GM12891 (cell line): ENCODE measurements around the gene CDC20B.

ENCODE experiments used
- PAX5 ChIP-seq: IDR thresholded peaks from 2 replicates; pipeline ENCODE4 v1.6.1; 2011; ENCODE audit warnings: low read length, moderate library complexity, mild to moderate bottlenecking; ENCODE audit not compliant: insufficient read depth, severe bottlenecking
- POLR2A ChIP-seq: IDR thresholded peaks from 2 replicates; pipeline ENCODE4 v1.6.1; 2011; ENCODE audit warnings: low read depth, low read length, control low read depth
- POLR2AphosphoS5 ChIP-seq: IDR thresholded peaks from 2 replicates; pipeline ENCODE4 v1.6.1; 2011; ENCODE audit warnings: low read depth, low read length, control low read depth
- POU2F2 ChIP-seq: IDR thresholded peaks from 2 replicates; pipeline ENCODE4 v1.6.1; 2011; ENCODE audit warnings: low read depth, mild to moderate bottlenecking, control low read depth, low read length, moderate library complexity
- SPI1 ChIP-seq: IDR thresholded peaks from 2 replicates; pipeline ENCODE4 v1.6.1; 2011; ENCODE audit warnings: low read depth, low read length, control low read depth
- TAF1 ChIP-seq: IDR thresholded peaks from 2 replicates; pipeline ENCODE4 v1.6.1; 2011; ENCODE audit warnings: low read depth, low read length, control low read depth

DNA sequence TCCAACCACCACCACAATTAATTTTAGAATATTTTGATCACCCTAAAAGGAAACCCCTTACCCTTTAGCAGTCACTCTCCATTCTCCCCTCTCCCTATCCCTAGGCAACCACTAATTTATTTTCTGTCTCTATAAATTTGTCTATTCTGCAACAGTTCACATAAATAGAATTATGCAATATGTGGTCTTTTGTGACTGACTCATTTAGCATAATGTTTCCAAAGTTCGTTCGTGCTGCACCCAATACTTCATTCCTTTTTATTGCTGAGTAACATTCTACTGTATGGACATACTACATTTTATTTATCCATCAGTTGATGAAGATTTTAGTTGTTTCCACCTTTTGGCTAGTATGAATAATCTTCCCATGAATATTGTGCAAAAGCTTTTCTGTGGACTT, 18.2 kb upstream of the CDC20B start:
- TF ChIP-seq POLR2A (no peak), TAF1 (no peak), SPI1 (no peak), POLR2AphosphoS5 (no peak), POU2F2 (no peak), PAX5 (no peak)
